HFF-Myc (cell line): ENCODE measurements around the gene ADAM22.

Source experiments
- DNase-seq: peaks from one replicate; pipeline ENCODE4 v3.0.0-alpha.2; 2011; ENCODE audit warnings: low read depth; ENCODE audit errors: extremely low read depth
- H3K4me3 ChIP-seq: replicated peaks from 2 replicates; pipeline ENCODE4 v1.5.1; 2011; ENCODE audit warnings: low read depth, mild to moderate bottlenecking, control low read depth, low read length
- TF ChIP-seq, protein P1 (sequence below): IDR thresholded peaks from 2 replicates; pipeline ENCODE4 v1.5.1; 2012; ENCODE audit warnings: mild to moderate bottlenecking, low read depth, low read length, control low read depth; ENCODE audit errors: missing control alignments

The ADAM22 gene

DNA sequence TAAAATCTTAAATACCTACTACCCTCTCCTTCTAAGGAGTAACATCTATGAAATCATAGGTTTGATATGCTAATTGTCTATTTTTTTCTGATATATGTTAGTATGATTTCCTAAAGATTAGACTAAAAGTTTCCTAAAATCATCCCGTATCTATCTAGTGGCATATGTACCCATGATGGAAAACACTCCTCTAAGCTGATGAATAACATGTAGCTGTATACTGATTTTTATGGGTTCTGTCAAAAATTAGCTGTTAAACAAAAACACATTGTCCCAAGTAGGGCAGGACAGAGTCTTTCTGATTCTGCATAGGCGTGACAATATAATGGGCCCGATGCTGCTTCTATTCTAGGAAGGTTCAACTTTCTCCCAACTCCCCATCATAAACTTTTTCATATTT is 79.9 kb downstream of the ADAM22 start:
- DNase-seq = no peak
- H3K4me3 ChIP-seq = no peak overlapping the region
- TF ChIP-seq, protein P1, sequence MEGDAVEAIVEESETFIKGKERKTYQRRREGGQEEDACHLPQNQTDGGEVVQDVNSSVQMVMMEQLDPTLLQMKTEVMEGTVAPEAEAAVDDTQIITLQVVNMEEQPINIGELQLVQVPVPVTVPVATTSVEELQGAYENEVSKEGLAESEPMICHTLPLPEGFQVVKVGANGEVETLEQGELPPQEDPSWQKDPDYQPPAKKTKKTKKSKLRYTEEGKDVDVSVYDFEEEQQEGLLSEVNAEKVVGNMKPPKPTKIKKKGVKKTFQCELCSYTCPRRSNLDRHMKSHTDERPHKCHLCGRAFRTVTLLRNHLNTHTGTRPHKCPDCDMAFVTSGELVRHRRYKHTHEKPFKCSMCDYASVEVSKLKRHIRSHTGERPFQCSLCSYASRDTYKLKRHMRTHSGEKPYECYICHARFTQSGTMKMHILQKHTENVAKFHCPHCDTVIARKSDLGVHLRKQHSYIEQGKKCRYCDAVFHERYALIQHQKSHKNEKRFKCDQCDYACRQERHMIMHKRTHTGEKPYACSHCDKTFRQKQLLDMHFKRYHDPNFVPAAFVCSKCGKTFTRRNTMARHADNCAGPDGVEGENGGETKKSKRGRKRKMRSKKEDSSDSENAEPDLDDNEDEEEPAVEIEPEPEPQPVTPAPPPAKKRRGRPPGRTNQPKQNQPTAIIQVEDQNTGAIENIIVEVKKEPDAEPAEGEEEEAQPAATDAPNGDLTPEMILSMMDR = no peak

DNA sequence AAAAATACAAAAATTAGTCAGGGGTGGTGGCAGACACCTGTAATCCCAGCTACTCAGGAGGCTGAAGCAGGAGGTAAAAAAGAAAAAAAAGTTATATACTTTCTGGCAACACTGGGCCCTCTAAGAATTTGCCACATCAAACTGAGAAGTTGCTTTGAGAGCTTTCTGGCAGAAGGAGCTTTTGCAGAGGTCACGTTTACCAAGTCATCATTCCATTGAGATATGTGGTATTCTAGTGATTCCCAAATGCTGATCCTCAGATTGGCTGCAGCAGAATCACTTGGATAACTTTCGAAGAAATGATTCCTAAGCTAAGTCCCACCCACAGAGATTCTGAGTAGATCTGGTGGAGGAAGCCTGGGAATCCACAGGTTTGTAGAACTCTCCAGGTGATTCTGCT is 80.5 kb downstream of the ADAM22 start:
- TF ChIP-seq, protein P1 = no peak
- H3K4me3 ChIP-seq = no peak overlapping the region
- no peak for DNase-seq

DNA sequence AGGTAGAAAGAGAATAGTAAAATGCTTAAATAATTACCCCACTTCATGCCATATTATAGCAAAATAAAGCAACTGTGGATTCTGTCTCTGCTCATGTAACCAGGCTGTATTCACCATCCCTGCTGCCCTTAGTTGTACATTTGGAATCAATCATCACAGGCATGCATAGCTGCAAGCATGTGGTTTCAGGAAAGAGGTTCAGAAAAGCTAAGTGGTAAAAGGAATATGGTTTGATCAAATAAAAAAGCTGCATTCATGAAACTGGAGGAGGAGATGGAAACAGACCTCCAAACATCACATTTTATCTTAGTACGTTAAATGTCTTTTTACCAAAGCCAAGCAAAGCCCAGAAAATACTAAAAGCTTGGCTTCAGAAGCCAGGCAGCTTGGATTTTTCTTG is 81.3 kb downstream of the ADAM22 start:
- no peak for DNase-seq
- H3K4me3 ChIP-seq = no peak overlapping the region
- TF ChIP-seq, protein P1 = no peak

DNA sequence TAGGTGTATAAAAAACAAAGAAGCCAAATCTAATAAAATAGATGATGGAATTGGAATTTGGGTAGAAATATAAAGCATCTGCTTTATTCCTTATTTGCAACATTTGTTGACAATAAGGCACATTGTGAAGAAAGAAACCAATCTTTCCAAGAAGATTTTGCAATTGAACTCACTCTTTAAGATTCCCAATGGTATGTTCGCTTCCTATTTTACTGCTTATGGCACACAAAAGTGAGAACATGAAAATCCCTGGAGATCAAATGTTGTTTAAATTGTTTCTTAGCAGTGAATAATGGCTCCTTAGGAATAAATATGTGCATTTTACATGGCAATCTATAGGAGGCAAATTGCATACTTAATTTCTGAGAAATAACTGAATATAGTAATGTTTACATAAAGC is 84.5 kb downstream of the ADAM22 start:
- no peak for DNase-seq
- no peak overlapping the region for H3K4me3 ChIP-seq
- TF ChIP-seq, protein P1 = no peak

DNA sequence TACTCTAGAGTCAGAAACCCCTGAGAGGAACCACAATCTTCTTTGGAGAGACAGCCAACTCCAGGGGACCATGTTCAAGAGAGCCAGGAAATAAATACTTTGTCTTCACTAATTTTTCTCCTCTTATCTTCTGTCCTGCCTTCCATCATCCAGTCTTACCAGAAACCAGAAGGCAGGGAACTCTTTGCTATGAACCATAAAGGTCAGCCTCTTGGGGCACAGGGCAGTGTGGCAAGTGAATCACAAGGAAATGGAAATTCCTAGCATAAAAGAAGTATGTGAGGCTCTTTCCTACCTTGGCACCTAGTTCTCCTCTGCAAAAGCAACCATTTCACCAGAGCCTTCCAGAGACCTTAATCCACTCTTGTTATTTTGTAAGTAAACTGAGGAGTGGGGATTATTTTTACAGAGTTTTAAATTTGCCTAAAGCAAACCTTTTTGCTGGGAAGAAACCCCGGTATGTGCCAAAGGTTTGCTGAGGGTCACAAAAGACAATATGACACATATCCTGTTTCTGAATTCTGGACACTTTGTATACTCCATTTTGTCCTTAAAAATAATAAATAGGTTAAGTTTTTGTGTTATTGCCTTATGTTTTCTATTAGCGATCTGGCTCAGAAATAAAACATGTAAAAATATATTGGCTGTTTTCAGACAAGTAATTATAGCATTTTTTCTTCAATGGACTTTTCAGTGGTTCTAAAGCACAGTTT is 87.1 kb downstream of the ADAM22 start:
- DNase-seq = no peak
- no peak overlapping the region for H3K4me3 ChIP-seq
- TF ChIP-seq, protein P1 = no peak

DNA sequence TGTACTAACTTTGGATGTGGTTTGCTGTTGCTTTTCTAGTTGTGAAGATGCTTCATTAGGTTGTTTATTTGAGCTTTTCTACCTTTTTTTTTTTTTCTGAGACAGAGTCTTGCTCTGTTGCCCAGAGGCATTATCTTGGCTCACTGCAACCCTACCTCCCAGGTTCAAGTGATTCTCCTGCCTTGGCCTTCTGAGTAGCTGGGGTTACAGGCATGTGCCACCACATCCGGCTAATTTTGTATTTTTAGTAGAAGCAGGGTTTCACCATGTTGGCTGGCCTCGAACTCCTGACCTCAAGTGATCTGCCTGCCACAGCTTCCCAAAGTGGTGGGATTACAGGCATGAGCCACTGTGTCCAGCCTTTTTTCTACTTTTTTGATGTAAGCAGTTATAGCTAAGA is 93.7 kb downstream of the ADAM22 start:
- no peak overlapping the region for H3K4me3 ChIP-seq
- TF ChIP-seq, protein P1 = no peak
- no peak for DNase-seq
